Activated naive CD4-positive, alpha-beta T cell treated with anti-CD3 and anti-CD28 coated beads for 36 hours (primary cell): ENCODE data around the gene SYT7. TPM values are rescaled to one million over a fixed set of nuclear protein-coding genes. Genes with fewer than 3 reads are reported as not detected.

ENCODE experiments used
- CTCF ChIA-PET: fragments of 350-600 bp; sonication (Branson Sonifier 250); formaldehyde crosslinking; loops from one replicate; lab custom pipeline; 2021; ENCODE audit warnings: antibody characterized with exemption; lab: Charles Lee
- DNase-seq: peaks from one replicate; pipeline ENCODE4 v3.0.0-alpha.2; 2020
- H3K27ac Mint-ChIP-seq: one replicate; pipeline ENCODE4 v1.8.0; 2021; ENCODE audit warnings: mild to moderate bottlenecking, mixed read lengths
- H3K27me3 Mint-ChIP-seq: one replicate; pipeline ENCODE4 v1.8.0; 2021; ENCODE audit warnings: low read depth, mixed read lengths
- H3K36me3 Mint-ChIP-seq: one replicate; pipeline ENCODE4 v1.8.0; 2021; ENCODE audit warnings: low read depth, mixed read lengths
- H3K4me1 Mint-ChIP-seq: one replicate; pipeline ENCODE4 v1.8.0; 2021; ENCODE audit warnings: low read depth, mixed read lengths
- H3K4me3 Mint-ChIP-seq: one replicate; pipeline ENCODE4 v1.8.0; 2021; ENCODE audit warnings: mild to moderate bottlenecking, moderate library complexity, mixed read lengths
- H3K9me3 Mint-ChIP-seq: one replicate; pipeline ENCODE4 v1.8.0; 2021; ENCODE audit warnings: mixed read lengths
- intact Hi-C: fragments of 100-400 bp; cut with micrococcal nuclease; formaldehyde crosslinking; loops from one replicate; pipeline ENCODE4 v1.15.1; 2023
- total RNA-seq, 2 experiments: library from RNA; stranded (reverse); gene quantifications; one replicate each; pipeline ENCODE4 v1.2.3, GENCODE V29; 2021

Gene SYT7
- total RNA-seq, 2 experiments from 2014 or later: not detected

- Mint-ChIP-seq H3K27me3 (peaks cover 55% of the 10 kb centered on the region), H3K9me3 (no peaks in the 10 kb centered on the region)
- CTCF ChIA-PET: no interaction called here
These were observed 24.9 kb downstream of the SYT7 start for GRCh38 chr11:61555978-61556377.

GRCh38 chr11:61555051-61555969 is 25.6 kb downstream of the SYT7 start:
- no peak for DNase-seq
- CTCF ChIA-PET: no interaction called here
- no peak overlapping the region for H3K27ac Mint-ChIP-seq
- intact Hi-C loops: no loop called here
- no peak overlapping the region for H3K4me3 Mint-ChIP-seq
- no peaks in the 10 kb centered on the region for H3K9me3 Mint-ChIP-seq
- no peaks in the 10 kb centered on the region for H3K36me3 Mint-ChIP-seq
- H3K4me1 Mint-ChIP-seq: peaks cover 5% of the 10 kb centered on the region
- peaks cover 52% of the 10 kb centered on the region for H3K27me3 Mint-ChIP-seq

More at GRCh38 chr11:61555978-61556377, 24.9 kb downstream of the SYT7 start:
- no peaks in the 10 kb centered on the region for H3K36me3 Mint-ChIP-seq
- no peak overlapping the region for H3K27ac Mint-ChIP-seq
- intact Hi-C loops: no loop called here
- H3K4me3 Mint-ChIP-seq: no peak overlapping the region
- peaks cover 5% of the 10 kb centered on the region for H3K4me1 Mint-ChIP-seq
- DNase-seq: no peak

GRCh38 chr11:61554172-61554988 is 26.5 kb downstream of the SYT7 start:
- Mint-ChIP-seq H3K36me3 (no peaks in the 10 kb centered on the region), H3K27ac (no peak overlapping the region), H3K4me1 (peaks cover 5% of the 10 kb centered on the region), H3K27me3 (peaks cover 49% of the 10 kb centered on the region), H3K9me3 (no peaks in the 10 kb centered on the region), H3K4me3 (no peak overlapping the region)
- CTCF ChIA-PET: interaction anchor here (1.0 kb wide), 1 partner anchor 23 kb away, joined by 3 read pairs; no protein-coding TSS in a partner anchor
- no peak for DNase-seq
- intact Hi-C loops: no loop called here

GRCh38 chr11:61553373-61554171 is 27.3 kb downstream of the SYT7 start:
- intact Hi-C loops: no loop called here
- Mint-ChIP-seq H3K4me3 (no peak overlapping the region), H3K27me3 (peaks cover 47% of the 10 kb centered on the region), H3K27ac (no peak overlapping the region), H3K36me3 (no peaks in the 10 kb centered on the region), H3K9me3 (no peaks in the 10 kb centered on the region), H3K4me1 (peaks cover 5% of the 10 kb centered on the region)
- no peak for DNase-seq
- CTCF ChIA-PET: interaction anchor here (1.0 kb wide), 1 partner anchor 22 kb away, joined by 3 read pairs; no protein-coding TSS in a partner anchor

- Mint-ChIP-seq H3K36me3 (no peaks in the 10 kb centered on the region), H3K27me3 (peaks cover 40% of the 10 kb centered on the region), H3K9me3 (no peaks in the 10 kb centered on the region), H3K4me3 (no peak overlapping the region), H3K27ac (no peak overlapping the region), H3K4me1 (peaks cover 5% of the 10 kb centered on the region)
- intact Hi-C loops: no loop called here
- no peak for DNase-seq
- CTCF ChIA-PET: no interaction called here
These were observed 28.7 kb downstream of the SYT7 start for GRCh38 chr11:61552108-61552635.

- H3K27me3 Mint-ChIP-seq: peaks cover 36% of the 10 kb centered on the region
- H3K9me3 Mint-ChIP-seq: no peaks in the 10 kb centered on the region
- H3K27ac Mint-ChIP-seq: no peak overlapping the region
- H3K4me1 Mint-ChIP-seq: peaks cover 5% of the 10 kb centered on the region
- intact Hi-C loops: no loop called here
- no peak for DNase-seq
- no peaks in the 10 kb centered on the region for H3K36me3 Mint-ChIP-seq
- no peak overlapping the region for H3K4me3 Mint-ChIP-seq
- CTCF ChIA-PET: no interaction called here
These were observed 29.2 kb downstream of the SYT7 start for GRCh38 chr11:61551634-61552033.

GRCh38 chr11:61550665-61551227 is 30.1 kb downstream of the SYT7 start:
- peaks cover 28% of the 10 kb centered on the region for H3K27me3 Mint-ChIP-seq
- no peak overlapping the region for H3K27ac Mint-ChIP-seq
- no peaks in the 10 kb centered on the region for H3K36me3 Mint-ChIP-seq
- CTCF ChIA-PET: no interaction called here
- peaks cover 5% of the 10 kb centered on the region for H3K4me1 Mint-ChIP-seq
- no peak overlapping the region for H3K4me3 Mint-ChIP-seq
- H3K9me3 Mint-ChIP-seq: no peaks in the 10 kb centered on the region
- no peak for DNase-seq
- intact Hi-C loops: no loop called here

GRCh38 chr11:61549662-61550568 is 31.0 kb downstream of the SYT7 start:
- DNase-seq: no peak
- Mint-ChIP-seq H3K9me3 (no peaks in the 10 kb centered on the region), H3K27me3 (peaks cover 29% of the 10 kb centered on the region), H3K36me3 (no peaks in the 10 kb centered on the region), H3K4me3 (no peak overlapping the region), H3K4me1 (peaks cover 5% of the 10 kb centered on the region), H3K27ac (no peak overlapping the region)
- CTCF ChIA-PET: no interaction called here
- intact Hi-C loops: no loop called here

- no peaks in the 10 kb centered on the region for H3K9me3 Mint-ChIP-seq
- no peak overlapping the region for H3K27ac Mint-ChIP-seq
- no peak overlapping the region for H3K4me3 Mint-ChIP-seq
- peaks cover under 1% of the 10 kb centered on the region for H3K4me1 Mint-ChIP-seq
- no peaks in the 10 kb centered on the region for H3K36me3 Mint-ChIP-seq
- intact Hi-C loops: no loop called here
- CTCF ChIA-PET: interaction anchor here (0.6 kb wide), 1 partner anchor 48 kb away, joined by 4 read pairs; no protein-coding TSS in a partner anchor
- no peak for DNase-seq
- peaks cover 24% of the 10 kb centered on the region for H3K27me3 Mint-ChIP-seq
These were observed 31.7 kb downstream of the SYT7 start for GRCh38 chr11:61549177-61549576.

- CTCF ChIA-PET: interaction anchor here (0.6 to 1.6 kb wide), 3 partner anchors 31 to 91 kb away, joined by 3 to 6 read pairs (median 3); no protein-coding TSS in a partner anchor
- H3K27me3 Mint-ChIP-seq: peaks cover 9% of the 10 kb centered on the region
These were observed 33.6 kb downstream of the SYT7 start for GRCh38 chr11:61547246-61547645.

More at GRCh38 chr11:61547246-61547645, 33.6 kb downstream of the SYT7 start:
- Mint-ChIP-seq H3K4me1 (no peaks in the 10 kb centered on the region), H3K9me3 (no peaks in the 10 kb centered on the region), H3K4me3 (no peak overlapping the region), H3K36me3 (no peaks in the 10 kb centered on the region), H3K27ac (no peak overlapping the region)
- intact Hi-C loops: no loop called here
- DNase-seq: no peak
